ENCODE data around the gene KCNH2. TPM values are rescaled to one million over a fixed set of nuclear protein-coding genes. Genes with fewer than 3 reads are reported as not detected.

KCNH2 gene
- total and polyA plus RNA-seq, 8 donors, result 1.4 to 27.9 (median 3.9) TPM

- Histone ChIP-seq H3K27ac (no peak overlapping the region), H3K4me3 (no peak overlapping the region), H3K27me3 (no peaks in the 10 kb centered on the region), H3K36me3 (no peaks in the 10 kb centered on the region), H3K9me3 (no peaks in the 10 kb centered on the region), H3K4me1 (no peaks in the 10 kb centered on the region)
- intact Hi-C loops (cut with DNase I), result no loop called here
- ATAC-seq (no peak), FAIRE-seq (no peak), DNase-seq (no peak)
- TF ChIP-seq CTCF (IDR thresholded peaks at IDR 0.05), result no peak
- WGBS, 2 donors, result 77 to 84% methylated on average over 10 of the region's 10 CpGs
Observed at GRCh38 chr7:150919160-150919559, 59.0 kb downstream of the KCNH2 start.

- no peaks in the 10 kb centered on the region for H3K27me3 ChIP-seq
- ATAC-seq (no peak), DNase-seq (no peak), FAIRE-seq (no peak)
- WGBS, 2 donors, result 63 to 65% methylated on average over 6 of the region's 6 CpGs
- no peak overlapping the region for H3K4me3 ChIP-seq
- H3K27ac ChIP-seq, result no peak overlapping the region
- H3K4me1 ChIP-seq, result no peaks in the 10 kb centered on the region
- intact Hi-C loops (cut with DNase I), result no loop called here
- no peaks in the 10 kb centered on the region for H3K9me3 ChIP-seq
- TF ChIP-seq CTCF (IDR thresholded peaks at IDR 0.05), result no peak
- no peaks in the 10 kb centered on the region for H3K36me3 ChIP-seq
Observed at GRCh38 chr7:150918378-150918777, 59.7 kb downstream of the KCNH2 start.

- intact Hi-C loops (cut with DNase I), result no loop called here
- 13 to 17% methylated on average over 7 of the region's 7 CpGs for WGBS, 2 donors
- no peak for FAIRE-seq
Observed at GRCh38 chr7:150917969-150918368, 60.2 kb downstream of the KCNH2 start.

GRCh38 chr7:150916670-150917069 lies 61.5 kb downstream of the KCNH2 start:
- H3K27me3 ChIP-seq, result no peaks in the 10 kb centered on the region
- FAIRE-seq (no peak), DNase-seq (no peak), ATAC-seq (no peak)
- H3K4me3 ChIP-seq, result no peak overlapping the region
- 84 to 92% methylated on average over 10 of the region's 10 CpGs for WGBS, 2 donors
- no peak overlapping the region for H3K27ac ChIP-seq
- H3K4me1 ChIP-seq, result no peaks in the 10 kb centered on the region
- H3K9me3 ChIP-seq, result no peaks in the 10 kb centered on the region
- intact Hi-C loops (cut with DNase I), result no loop called here
- no peak for TF ChIP-seq CTCF (IDR thresholded peaks at IDR 0.05)
- H3K36me3 ChIP-seq, result no peaks in the 10 kb centered on the region

More at GRCh38 chr7:150917969-150918368, 60.2 kb downstream of the KCNH2 start:
- Histone ChIP-seq H3K4me3 (no peak overlapping the region), H3K27ac (no peak overlapping the region), H3K9me3 (no peaks in the 10 kb centered on the region), H3K4me1 (no peaks in the 10 kb centered on the region), H3K36me3 (no peaks in the 10 kb centered on the region), H3K27me3 (no peaks in the 10 kb centered on the region)
- TF ChIP-seq CTCF (IDR thresholded peaks at IDR 0.05), result no peak
- ATAC-seq (no peak), DNase-seq (no peak)

GRCh38 chr7:150914966-150915365 lies 63.2 kb downstream of the KCNH2 start:
- DNase-seq (no peak), FAIRE-seq (no peak), ATAC-seq (no peak)
- Histone ChIP-seq H3K4me3 (no peak overlapping the region), H3K27ac (no peak overlapping the region), H3K9me3 (no peaks in the 10 kb centered on the region), H3K27me3 (no peaks in the 10 kb centered on the region), H3K4me1 (no peaks in the 10 kb centered on the region), H3K36me3 (no peaks in the 10 kb centered on the region)
- intact Hi-C loops (cut with DNase I), result no loop called here
- no peak for TF ChIP-seq CTCF (IDR thresholded peaks at IDR 0.05)
- whole genome bisulfite sequencing, 2 donors, result 67 to 76% methylated on average over 6 of the region's 6 CpGs

Measured in pancreas (tissue), 10 donors.